SK-N-MC (cell line): ENCODE measurements around the gene SELENON.

Source experiments
- DNase-seq: peaks from one replicate; pipeline ENCODE4 v3.0.0-alpha.2; 2011; ENCODE audit warnings: low read depth, low spot score
- H3K27ac ChIP-seq: fragments of 200-600 bp; sonication (generic); 2 replicates; pipeline ENCODE4 v1.5.1; 2016; ENCODE audit warnings: mixed run types
- H3K36me3 ChIP-seq: fragments of 200-600 bp; sonication (generic); 2 replicates; pipeline ENCODE4 v1.6.1; 2017; ENCODE audit warnings: antibody characterized with exemption, low read length, mixed read lengths; ENCODE audit not compliant: insufficient read depth
- H3K4me3 ChIP-seq: fragments of 200-600 bp; sonication (generic); 2 replicates; pipeline ENCODE4 v1.5.1; 2016
- H3K9ac ChIP-seq: fragments of 200-600 bp; sonication (generic); 2 replicates; pipeline ENCODE4 v1.8.0; 2017; ENCODE audit warnings: mixed run types, mixed read lengths; ENCODE audit not compliant: insufficient read length
- H3K9me3 ChIP-seq: fragments of 200-600 bp; sonication (generic); 2 replicates; pipeline ENCODE4 v1.6.1; 2017; ENCODE audit warnings: low read depth, mild to moderate bottlenecking, antibody characterized with exemption, low read length, moderate library complexity, mixed read lengths
- EZH2 ChIP-seq: fragments of 200-600 bp; sonication (generic); IDR thresholded peaks from one replicate; pipeline ENCODE4 v1.6.1; 2017; ENCODE audit warnings: antibody characterized with exemption
- FOXP2 ChIP-seq: optimal IDR thresholded peaks from 2 replicates; pipeline ENCODE3; 2011; ENCODE audit warnings: mild to moderate bottlenecking, moderate library complexity; ENCODE audit not compliant: insufficient read depth; ENCODE audit errors: extremely low read length, control extremely low read depth
- POLR2AphosphoS5 ChIP-seq: IDR thresholded peaks from 2 replicates; pipeline ENCODE4 v1.6.1; 2012; ENCODE audit warnings: mild to moderate bottlenecking, low read depth, low read length, borderline replicate concordance

SELENON gene

DNA sequence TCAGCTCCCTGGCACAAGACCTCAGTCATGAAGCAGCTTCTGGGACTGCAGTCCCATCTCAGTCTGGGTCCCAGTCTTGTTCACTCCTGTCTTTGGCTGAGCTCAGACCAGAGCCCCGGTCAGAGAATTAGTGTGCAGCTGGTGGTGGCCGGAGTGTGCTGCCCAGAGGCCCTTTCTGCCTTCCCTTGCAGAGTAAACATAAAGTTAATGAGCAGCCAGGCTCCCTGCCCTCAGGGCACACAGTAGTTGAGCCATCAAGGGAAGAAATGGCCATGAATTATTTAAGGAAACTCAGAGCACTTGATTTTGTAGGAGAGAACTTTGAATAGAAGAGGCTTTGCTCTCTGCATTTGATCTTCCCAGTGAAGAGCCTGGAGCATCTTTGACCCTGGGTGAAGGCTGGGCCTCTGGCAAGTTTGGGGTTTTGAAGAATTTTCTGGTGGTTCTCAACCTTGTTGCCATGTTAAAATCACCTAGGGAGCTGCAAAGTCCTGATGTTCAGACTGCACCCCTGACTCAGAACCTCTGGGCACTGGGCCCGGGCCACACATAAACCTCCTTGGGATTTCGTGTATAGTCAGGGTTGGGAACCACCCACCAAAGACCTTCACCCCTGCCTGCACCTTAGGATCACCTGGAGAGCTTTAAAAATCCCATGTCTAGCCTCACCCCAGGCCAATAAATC is 26.4 kb upstream of the SELENON start:
- no peak for DNase-seq
- Histone ChIP-seq H3K4me3 (no peak overlapping the region), H3K36me3 (no peaks in the 10 kb centered on the region), H3K9me3 (no peaks in the 10 kb centered on the region), H3K27ac (no peak overlapping the region), H3K9ac (no peak overlapping the region)
- TF ChIP-seq FOXP2 = no peak
- no peak for TF ChIP-seq EZH2
- TF ChIP-seq POLR2AphosphoS5 = no peak

DNA sequence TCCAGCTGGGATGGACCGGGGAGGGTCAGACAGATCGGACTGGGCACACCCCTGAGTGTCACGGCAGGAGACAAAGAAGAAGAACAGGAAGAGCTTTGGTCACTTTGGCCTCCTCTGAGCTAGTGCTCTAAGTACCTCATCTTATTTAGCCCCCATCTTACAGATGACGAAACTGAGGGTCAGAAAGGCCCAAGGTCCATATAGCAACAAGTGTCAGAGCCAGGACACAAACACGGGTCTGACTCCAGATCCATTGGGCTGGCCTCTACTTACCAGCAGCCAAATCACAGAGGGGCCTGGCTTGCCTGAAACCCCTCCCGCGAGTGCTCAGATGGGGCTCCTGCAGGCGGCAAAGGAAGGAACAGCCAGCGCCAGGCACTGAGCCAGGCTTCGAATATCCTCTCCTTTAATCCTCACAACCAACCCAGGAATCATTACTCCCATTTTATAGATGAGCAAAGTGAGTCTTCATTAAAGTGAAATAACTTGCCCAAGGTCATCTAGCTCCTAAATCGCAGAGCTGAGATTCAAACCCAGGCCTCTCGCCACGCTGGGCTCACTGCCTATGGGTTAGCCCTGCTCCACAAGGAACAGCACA is 25.7 kb upstream of the SELENON start:
- DNase-seq = no peak
- no peak overlapping the region for H3K9ac ChIP-seq
- no peaks in the 10 kb centered on the region for H3K9me3 ChIP-seq
- no peak overlapping the region for H3K4me3 ChIP-seq
- no peaks in the 10 kb centered on the region for H3K36me3 ChIP-seq
- no peak overlapping the region for H3K27ac ChIP-seq
- TF ChIP-seq FOXP2 (no peak), POLR2AphosphoS5 (no peak), EZH2 (no peak)

DNA sequence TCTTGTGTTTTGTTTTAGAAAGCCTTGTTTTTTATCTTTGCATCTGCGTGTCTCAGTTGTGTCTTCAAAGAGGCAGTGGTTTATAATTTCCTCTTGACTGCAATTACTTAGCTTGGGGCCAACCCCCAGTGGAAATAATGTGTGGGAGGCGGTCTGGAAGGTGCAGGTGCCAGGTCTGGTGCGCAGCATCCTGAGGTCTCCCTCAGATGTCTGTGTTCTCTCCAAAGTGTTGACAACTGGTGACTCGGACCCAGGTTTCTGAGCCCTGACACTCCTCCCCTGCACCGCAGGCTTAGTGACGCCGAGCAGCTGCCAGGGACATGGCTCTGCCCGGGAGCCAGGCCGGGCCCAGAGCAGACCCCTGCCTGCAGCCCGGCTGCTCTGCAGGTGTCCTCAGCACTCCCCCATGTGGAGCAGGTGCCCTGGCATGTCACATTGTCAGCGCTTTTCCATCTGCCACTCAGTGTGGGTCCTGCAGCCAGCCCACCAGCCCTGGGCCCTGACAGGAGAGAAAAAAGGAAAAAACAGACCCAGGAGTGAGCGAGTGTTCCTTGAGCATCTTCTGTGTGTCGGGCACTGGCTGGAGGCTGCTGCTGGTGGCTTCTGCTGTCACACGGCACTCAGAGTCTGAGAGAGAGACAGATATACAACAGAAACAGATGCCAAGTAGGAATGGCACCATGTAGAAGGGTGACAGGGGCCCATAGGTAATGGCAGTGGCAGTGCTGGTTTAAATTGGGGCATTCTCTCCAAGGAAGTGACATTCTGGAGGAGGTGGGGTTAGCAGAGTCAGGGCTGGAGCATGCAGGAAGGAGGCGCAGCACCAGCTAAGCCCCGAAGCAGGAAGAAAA is 24.8 kb upstream of the SELENON start:
- Histone ChIP-seq H3K36me3 (no peaks in the 10 kb centered on the region), H3K9me3 (no peaks in the 10 kb centered on the region), H3K27ac (no peak overlapping the region), H3K4me3 (no peak overlapping the region), H3K9ac (no peak overlapping the region)
- DNase-seq = no peak
- TF ChIP-seq FOXP2 = no peak
- no peak for TF ChIP-seq POLR2AphosphoS5
- TF ChIP-seq EZH2 = no peak

DNA sequence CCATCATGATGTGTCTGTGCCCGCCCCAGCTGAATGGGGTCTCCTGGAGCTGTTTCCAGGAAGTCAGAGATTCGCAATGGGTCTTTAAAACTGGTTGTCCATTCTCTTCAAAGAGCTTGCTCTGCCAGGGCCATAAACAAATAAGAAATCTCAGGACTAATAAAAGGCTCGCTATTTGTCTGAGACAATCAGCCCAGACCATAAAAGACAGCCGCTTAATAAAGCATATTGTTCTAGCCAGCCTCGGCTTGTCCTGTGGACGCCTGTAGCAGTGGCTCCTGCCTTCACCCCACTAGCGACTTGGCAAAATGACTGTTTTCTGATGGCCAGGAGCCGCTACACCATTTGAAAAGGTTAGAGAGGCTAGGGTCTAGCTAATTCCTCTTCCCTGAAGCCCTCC is 20.6 kb upstream of the SELENON start:
- Histone ChIP-seq H3K9ac (no peak overlapping the region), H3K27ac (no peak overlapping the region), H3K36me3 (no peaks in the 10 kb centered on the region), H3K9me3 (no peaks in the 10 kb centered on the region), H3K4me3 (no peak overlapping the region)
- TF ChIP-seq POLR2AphosphoS5 (no peak), FOXP2 (no peak), EZH2 (no peak)
- no peak for DNase-seq

DNA sequence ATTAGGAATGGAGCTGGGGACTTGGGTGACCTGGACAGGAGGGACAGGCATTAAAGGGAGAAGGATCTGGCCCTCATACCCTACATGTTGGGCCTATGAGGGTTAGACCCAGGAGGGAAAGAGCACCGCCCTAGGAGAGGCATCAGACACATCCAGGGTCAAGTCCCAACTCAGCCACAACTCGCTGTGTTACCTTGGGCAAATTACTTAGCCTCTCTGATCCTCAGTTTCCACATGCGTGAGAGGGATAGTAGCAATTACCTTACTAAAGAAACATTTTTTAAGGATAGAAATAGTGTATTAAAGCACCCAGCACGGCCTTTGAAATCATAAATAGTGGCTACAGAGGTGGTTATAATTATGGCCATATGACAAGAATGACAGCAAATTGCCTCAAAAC is 20.1 kb upstream of the SELENON start:
- no peak overlapping the region for H3K9ac ChIP-seq
- H3K9me3 ChIP-seq = no peaks in the 10 kb centered on the region
- no peak overlapping the region for H3K27ac ChIP-seq

DNA sequence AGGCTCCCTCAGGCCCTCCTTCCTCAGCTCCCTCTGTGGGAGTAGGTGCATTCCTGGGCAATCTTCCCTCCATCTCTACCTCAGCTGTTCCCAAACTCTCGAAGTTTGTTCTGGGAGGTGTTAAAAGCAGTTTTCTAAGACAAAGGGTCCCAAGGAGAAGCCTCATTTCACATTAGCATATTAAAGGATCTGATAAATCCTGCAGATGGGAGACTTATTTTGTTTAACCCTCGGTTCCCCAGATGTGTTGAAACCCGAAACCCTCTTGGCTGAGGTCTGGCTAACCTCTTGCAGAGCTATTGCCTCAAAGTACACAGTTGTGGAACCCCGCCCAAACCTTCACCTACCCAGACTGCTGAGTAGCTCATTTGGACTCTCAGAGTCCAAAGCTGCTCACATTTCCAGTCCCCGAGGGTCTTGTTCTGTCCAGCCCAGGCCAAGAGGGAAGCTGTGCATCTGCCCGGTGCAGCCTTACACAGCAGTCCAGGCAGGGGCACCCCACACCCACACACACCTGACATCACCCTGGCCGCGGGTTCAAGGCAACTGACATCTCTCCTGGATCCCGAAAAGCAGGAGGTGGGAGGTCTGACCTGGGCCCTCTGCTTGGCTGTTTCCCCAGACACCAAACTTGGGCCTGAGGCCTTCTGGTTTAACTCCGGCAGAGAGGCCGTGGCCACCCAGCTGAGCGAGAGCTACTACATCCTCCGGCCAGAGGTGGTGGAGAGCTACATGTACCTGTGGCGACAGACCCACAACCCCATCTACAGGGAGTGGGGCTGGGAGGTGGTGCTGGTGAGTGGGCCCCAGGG is 19.5 kb upstream of the SELENON start:
- no peak for TF ChIP-seq FOXP2
- no peak for TF ChIP-seq EZH2
- TF ChIP-seq POLR2AphosphoS5 = no peak
- Histone ChIP-seq H3K9me3 (no peaks in the 10 kb centered on the region), H3K4me3 (no peak overlapping the region), H3K27ac (no peak overlapping the region), H3K36me3 (no peaks in the 10 kb centered on the region), H3K9ac (no peak overlapping the region)
- DNase-seq = no peak

More for the DNA sequence above, 20.1 kb upstream of the SELENON start:
- TF ChIP-seq POLR2AphosphoS5 = no peak
- TF ChIP-seq EZH2 = no peak
- no peak for TF ChIP-seq FOXP2
- Histone ChIP-seq H3K36me3 (no peaks in the 10 kb centered on the region), H3K4me3 (no peak overlapping the region)
- DNase-seq = no peak

DNA sequence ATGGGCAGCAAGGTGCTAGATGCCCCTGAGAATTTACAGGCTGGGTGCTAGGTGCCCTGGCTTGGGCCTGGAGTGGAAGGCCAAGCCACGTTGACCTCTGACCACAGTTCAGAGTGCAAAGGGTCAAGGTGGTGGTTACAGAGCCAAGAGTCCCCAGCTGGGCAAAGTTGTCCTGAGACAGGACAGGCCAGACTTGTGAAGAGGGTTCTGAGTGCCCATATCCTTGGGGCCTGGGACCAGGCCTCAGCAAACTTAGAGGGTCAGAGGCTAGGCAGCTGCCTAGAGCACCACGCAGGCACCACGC is 18.9 kb upstream of the SELENON start:
- no peak for DNase-seq
- H3K4me3 ChIP-seq = no peak overlapping the region
- H3K9me3 ChIP-seq = no peaks in the 10 kb centered on the region
- TF ChIP-seq EZH2 (no peak), POLR2AphosphoS5 (no peak), FOXP2 (no peak)
- no peaks in the 10 kb centered on the region for H3K36me3 ChIP-seq
- H3K9ac ChIP-seq = no peak overlapping the region
- no peak overlapping the region for H3K27ac ChIP-seq
